IPS DF 19.7 (cell line): ENCODE measurements around the gene CACNG1.

ENCODE experiments used
- DNase-seq: peaks from one replicate; pipeline ENCODE4 v3.0.0-alpha.2; 2013; ENCODE audit warnings: low read depth, low spot score

Gene CACNG1, protein sequence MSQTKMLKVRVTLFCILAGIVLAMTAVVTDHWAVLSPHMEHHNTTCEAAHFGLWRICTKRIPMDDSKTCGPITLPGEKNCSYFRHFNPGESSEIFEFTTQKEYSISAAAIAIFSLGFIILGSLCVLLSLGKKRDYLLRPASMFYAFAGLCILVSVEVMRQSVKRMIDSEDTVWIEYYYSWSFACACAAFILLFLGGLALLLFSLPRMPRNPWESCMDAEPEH

DNA sequence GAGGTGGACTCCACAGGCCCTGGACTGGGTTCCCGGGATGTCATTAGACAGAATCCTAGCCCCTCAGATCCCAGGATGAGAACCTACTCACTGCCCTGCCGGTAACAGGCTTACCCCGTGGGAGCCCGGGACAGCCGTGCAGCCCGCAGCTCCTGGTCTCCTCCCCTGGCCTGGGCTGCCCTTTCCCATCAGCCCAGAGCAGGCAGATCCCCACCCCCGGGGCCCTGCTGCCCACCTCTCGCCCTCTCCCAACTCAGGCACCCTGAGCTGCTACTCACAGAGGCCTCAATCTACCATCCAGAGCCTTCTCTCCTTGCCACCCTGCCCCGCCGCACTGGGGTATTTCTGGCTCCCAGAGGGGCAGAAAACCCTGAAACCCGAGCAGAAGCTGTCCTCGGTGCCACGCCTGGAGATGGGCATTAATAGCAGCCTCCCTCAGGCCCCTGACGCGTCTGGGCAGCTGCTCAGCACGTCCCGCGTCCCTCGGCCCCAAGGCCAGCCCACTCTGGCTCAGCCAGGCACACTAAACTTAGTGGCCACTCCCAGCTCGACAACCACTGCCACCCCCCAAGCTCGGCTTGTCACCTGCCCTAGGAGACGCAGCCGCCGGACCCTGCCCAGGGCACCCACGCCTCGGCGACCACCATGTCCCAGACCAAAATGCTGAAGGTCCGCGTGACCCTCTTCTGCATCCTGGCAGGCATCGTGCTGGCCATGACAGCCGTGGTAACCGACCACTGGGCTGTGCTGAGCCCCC is at the start of gene CACNG1:
Gene CACNG1 (plus strand): TSS at position 539 of the 757 bp plus-strand sequence. CDS start 107 bp downstream, at position 646.
- DNase-seq, result no peak

DNA sequence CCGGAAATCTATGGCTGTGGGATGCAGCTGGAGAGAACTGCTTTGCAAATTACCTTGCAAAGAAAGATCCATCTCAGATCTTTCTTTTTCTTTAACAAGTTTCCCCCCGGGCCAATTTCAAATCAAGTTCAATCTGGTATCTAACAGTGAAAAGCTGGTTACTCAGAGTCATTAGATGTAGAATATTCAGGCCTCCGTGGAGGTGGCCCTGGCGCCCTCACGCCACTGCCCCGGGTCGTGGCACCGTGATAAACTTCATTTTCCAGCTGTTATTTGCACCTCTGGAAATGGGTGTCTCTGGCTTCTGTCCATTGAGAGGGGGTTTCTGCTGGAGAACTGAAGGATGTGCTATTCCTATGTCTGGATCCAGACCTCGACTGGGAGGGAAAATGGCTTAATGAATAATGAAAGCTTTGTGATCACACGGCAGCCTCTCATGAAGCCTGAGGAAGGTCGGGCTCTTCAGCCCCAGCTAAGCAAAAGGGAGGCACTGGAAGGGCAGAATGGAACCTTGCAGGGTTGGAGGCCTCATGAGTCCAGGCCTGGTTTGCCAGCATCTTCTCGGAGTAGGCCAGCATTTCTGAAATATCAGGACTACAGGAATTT is 49.3 kb upstream of the CACNG1 start:
- DNase-seq, result no peak

DNA sequence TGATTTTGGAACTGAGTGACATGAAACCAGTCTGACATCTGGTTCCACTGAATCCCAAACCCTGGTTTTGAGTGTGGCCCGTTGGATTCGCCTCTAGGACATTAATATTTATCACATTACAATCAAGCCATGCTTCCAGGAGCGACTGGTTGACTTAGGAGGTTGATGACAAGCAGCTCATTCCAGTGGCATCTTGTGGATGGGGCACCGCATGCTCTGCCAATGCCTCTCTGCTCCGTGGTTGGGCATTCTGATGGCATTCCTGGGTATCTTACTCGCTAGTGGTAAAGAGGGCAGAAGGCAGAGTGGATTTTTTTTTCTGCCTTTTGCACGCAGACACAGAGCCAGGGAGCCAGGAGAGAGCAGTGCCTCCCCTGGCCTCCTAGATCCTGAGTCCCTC is 48.4 kb upstream of the CACNG1 start:
- DNase-seq, result no peak

DNA sequence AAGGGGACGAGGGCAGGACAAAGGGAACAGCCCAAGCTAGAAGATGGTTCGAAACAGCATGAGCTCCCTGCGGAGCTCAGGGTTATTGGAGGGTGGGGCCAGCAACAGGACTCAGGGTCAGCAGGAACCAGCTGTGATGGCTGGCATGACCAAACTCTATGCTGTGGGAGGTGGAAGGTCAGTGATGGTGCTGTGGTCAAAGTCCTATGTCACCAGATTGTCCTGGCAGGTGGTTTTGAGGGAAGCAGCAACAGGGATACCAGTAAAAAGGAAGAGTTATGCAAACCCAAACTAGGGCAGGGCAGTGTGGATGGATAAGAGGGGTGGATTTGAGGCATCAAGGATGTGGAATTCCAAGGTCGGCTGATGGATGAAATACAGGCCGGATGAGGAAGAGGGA is 47.4 kb upstream of the CACNG1 start:
- DNase-seq, result no peak

DNA sequence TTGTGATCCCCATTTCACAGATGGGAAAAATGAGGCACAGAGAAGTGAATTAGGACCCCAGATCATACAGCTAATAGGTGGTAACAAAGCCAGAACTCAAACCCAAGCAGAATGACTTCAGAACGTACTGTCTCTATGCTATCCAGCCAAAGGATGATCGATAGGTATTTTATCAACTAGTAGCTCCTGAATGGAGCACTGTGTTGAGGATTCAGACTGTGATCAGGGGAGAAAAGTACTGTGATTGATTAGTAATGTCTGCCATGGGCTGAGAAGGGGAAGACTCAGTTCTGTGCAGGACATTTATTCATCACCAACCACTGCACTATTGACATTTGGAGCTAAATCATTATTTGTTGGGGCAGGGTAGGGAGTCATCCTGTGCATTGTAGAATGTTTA is 41.1 kb upstream of the CACNG1 start:
- no peak for DNase-seq

DNA sequence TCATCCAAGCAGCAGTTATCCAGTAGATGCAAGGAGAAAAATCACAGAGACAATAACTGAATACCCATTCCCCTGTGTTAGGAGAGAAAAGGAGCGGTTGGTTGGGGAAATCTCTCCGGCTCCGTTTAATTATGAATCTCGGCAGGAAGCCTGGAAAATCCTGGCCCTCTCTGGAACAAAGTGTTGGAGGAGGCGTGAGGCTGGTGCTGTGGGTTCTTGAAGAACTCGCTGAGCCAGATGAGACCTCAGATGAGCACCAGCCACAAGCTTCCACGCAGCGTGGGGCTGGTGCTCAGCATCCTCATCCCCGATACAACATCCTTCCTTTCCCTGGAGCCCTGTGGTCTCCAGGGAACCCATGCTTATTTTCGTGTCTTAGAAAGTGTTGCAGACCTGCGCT is 40.2 kb upstream of the CACNG1 start:
- DNase-seq, result no peak

DNA sequence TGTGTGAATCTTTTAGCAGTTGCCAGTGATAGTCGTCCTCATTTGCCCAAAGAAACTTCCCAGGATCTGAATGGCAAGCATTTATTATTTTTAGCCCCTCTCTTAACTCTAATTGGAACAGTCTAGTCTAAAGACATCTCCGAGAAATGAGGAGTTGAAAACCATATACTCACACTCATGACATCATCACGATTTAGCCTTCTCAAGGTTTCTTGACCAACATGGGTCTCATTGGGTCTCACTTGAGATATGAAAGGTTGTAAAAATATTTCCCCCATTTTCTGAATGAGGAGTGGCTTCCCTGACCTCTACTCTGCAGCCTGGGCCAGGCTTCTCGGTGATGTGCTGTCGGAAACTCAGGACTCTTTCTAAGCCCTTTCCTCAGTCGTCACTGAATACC is 37.1 kb upstream of the CACNG1 start:
- no peak for DNase-seq

DNA sequence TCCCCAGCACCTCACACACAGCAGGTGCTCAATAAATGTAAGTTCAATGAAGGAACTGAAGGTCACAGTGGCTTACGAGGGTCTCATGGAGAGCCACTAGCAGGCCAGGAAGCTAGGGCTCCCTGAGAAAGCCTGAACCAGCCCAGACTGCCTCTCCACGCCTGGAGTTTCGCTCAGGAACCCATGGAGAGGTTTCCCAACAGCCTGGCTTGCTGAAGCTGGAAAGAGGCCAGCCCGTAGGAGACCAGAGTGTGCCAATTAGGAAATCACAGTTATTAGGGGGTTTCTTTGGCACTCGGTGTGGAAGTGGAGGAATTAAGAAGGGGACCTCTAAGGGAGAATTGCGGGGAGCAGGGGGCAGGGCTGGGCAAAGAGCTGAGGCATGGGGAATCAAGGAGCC is 36.3 kb upstream of the CACNG1 start:
- DNase-seq, result no peak

DNA sequence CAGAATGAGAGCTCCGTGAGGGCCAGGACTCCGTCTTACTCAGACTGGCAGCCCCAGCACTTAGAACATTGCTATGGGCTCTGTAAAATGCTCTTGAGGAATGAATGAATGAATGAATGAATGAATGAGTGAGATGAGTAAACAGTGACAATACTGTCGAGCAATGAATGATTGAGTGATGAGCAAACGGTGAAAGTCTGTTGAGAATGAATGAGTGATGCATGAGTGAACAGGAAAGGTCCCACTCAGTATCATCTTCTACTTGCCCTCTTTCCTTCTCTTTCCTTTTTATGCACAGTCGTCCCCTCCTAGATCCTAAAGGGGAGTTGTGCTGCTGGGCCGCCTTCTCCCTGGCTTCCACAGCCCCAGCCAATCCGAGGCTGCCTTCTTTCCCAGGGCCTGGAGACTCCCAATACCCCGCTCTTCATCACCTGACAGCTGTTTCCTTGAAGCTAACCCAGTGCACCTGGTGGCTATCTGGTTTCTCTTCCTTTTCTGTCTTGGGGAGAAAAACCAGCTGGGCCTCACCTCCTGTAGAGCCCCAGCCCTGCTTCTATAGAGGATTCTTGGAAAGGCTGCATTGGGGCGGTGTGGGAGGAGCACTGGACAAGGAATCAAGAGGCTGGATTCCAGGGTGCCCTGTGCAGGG is 32.7 kb upstream of the CACNG1 start:
- DNase-seq, result no peak

DNA sequence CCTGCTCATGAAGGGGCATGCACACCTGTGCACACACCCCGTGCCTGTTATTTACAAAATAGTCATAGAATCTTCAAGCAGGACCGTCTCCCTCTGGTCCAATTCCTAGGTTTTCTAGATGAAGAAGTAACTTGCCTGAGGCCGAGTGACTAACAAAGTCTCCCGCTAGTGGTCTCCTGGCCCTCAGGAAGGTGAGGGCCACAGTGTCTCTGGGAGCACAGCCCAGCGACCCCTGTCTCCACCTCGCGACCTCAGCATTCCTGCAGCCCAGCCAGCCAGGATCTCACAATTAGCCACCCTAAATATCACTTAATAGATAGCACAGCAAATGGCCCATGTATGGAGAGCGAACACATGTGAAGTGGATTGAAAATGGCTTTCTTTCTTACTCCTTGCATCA is 30.5 kb upstream of the CACNG1 start:
- no peak for DNase-seq

DNA sequence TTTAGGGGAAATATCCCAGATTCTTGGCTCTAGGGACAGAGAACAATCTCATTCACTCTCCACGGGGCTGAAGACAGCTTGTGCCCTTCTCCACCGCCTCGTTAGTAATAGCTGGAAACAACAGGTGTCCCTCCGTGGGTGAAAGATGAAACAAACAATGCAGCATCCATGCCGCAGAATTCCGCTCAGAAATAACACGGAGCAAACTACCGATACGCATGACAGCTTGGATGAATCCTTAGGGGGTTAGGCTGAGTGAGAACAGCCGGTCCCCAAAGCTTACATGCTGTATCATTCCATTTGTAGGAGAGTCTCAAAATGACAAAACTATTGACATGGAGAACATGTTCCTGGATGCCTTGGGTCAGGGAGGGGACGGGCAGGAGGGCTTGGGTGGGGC is 29.4 kb upstream of the CACNG1 start:
- no peak for DNase-seq

DNA sequence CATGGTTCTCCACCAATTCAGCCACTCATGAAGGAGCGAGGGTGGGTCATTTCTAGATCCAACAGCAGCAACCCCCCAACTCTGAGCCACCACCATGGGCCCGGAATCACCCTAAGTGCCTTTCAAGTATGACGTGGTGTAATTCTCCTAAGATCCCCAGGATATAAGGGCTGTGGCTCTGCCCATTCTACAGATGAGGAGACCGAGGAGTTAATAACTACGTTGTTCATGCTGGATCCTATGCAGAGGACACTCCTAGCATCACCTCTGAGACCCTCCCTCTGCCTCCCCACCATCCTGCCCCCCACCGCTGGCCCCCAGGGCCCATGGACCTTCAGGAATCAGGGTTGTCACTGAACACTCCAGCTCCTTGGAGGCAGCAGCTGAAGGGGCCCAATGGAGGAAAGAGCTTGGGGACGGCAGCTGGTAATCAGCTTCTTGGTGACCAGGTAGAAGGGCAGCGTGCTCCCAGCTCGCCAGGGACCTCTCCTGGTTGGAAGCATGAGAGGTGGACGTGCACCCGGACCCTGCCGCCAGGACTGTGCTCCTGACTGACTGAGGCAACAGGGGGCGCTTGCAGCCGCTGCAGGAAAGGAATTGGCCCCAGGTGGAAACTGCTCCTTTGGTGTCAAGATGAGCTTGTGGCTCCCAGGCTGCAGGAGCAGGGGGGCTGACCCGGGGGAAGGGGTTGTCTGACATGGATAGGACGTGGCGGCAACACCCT is 28.2 kb upstream of the CACNG1 start:
- peak; percentile 25 for DNase-seq

DNA sequence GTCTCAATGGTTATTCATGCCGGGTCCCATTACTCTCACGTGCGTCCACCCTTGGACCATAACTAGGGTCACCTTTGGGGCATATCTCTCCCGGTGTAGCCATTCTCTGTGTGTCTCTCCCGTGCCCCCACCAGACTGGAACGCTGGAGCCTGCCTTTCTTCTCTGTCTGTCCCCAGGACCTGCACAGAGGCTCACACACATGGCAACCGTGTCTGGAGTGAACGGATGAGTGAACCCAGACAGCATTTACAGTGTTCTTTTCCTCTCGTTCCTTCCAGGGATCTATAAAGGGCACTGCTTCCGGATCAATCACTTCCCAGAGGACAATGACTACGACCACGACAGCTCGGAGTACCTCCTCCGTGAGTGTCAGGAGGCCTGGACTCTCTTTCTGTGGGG is 26.4 kb upstream of the CACNG1 start:
- DNase-seq, result no peak

DNA sequence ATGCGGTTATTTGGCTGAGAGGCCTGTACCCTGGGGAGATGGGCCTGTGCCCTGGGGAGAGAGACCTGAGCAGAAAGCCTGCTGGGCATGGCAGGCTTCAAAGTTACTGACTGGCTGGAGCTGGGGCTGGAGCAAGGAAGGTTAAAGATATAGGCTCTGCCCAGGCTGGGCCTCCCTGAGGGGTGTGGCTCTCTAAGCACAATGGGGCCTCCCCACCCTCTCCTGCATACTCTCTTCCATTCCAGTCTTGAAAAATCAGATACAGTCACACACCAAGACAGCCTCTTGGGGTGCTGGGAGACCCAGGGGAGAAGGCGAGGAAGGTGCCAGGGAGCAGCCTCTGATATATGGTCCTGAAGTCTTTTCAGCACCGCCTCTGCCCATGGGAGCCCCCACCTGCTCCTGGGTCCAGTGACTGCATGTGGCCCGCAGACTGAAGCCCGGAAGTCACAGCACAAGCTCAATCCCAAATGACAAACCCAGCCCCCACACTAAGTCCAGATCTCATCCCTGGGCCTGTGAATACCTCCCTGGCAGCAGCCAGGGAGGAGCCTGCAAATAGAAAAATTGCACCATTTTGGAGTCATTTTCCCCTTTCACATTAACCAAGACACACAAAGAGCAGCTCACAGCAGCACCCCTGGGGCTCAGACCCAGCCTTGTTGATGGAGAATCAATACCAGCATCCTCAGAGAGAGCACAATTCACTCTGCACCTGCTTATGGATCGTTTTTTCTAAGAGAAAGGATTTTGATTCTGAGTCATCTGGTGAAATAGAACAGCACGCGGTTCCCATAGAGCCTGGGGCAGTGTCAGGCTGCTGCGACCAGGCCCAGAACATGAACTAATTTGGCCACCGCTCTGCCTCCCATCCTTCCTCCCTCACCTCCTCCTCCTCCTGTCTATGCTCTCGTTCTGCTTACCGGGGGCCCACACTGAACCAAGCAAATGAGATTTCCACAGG is 25.6 kb upstream of the CACNG1 start:
- no peak for DNase-seq

DNA sequence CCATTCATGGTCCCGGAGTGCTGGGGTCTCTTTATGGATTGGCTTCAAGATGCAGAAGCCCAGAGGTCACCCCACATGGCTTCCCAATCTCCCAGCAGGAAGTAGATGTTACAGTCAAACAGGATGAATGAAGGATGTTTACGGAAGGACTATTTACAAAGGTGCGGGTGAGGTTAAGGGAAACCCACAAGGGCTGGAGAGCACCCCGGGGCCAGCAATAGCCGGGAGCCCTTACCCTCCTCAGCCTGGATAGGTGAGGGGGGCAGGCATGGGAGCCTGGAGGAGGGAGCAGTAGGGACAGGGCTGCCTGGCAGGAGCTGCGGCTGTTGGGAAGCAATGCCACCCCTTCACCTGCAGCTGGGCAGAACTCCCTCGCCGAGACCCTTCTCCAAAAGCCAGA is 24.5 kb upstream of the CACNG1 start:
- no peak for DNase-seq

DNA sequence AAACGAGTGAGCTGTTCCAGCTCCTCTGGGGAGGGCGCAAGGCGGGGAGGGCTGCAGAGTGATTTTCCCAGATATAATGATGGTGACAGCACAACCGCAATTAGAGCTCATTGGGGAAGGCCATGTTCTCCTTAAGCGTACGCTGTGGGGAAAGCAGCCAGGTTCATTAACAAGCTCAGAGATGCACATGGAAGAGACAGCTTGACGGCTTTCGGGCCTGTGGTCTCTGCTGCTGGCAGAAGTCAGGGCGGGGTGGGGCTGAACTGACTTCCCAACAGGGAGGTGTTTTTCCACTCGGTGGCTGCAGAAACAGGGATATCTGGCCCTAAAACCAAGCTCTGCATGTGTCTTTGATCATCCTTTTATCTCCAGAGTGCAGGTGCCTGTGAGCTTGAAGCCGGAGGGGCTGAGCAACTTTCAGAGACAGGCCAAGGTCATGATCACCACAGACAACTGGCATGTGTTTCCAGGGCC is 24.0 kb upstream of the CACNG1 start:
- no peak for DNase-seq

DNA sequence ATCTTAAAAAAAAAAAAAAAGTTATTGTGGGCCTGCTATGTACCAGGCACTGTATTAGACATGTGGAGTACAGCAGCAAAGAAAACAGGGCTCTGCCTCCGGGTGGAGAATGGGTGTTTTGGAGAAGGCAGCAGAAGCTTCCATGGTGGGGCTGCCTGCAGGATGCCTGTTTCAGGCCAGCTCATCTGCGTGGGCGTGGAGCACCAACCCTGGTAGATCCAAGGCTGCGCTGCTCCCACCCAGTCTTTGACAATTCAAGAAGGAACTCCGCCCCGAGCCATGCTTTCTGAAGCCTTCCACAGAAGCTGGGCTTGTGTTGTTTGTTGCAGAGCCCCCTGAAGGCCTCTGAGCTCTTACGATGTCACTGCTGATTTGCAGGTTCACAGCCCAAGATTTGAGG is 23.2 kb upstream of the CACNG1 start:
- DNase-seq, result no peak

DNA sequence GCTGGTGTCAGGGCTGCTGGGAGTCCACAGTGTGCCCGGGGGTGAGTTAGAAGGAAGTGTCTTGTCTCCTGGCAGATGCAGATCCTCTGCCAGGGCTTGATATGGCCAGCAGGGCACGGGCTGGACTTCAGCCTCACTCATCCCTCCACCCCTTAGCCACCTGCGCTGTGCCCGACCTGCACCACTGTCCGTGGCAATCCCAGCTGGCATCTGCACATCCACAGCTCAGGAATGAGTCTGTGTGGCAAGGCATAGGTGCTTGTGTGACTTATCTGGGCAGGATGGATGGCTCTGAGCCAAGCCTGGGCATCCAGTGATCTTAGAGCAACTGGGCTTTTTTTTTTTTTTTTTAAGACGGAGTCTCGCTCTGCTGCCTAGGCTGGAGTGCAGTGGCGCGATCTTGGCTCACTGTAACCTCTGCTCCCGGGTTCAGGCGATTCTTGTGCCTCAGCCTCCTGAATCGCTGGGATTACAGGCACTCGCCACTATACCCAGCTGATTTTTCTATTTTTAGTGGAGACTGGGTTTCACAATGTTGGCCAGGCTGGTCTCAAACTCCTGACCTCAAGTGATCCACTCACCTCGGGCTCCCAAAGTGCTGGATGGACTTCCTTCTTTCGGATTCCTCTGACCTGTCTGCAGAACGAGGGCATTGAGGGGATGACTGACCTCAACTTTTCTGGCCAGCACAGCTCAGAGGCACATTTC is 22.5 kb upstream of the CACNG1 start:
- no peak for DNase-seq

DNA sequence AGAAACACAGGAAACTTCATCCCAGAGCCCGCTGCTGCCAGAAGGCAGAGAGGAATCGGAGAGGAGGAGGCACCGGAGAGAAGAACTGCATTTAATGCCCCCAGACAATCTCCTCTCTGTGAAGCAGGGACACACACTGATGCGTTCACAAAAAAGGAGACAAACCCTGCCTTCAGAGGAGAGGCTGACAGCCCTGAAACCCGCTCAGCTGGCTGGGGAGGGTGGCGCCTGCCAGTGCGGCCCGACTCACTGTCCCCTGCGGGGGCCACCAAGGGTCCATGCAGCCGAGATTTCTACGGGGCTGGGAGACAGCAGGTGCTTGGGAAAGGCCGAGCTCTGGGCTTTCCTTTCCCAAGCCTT is 21.9 kb upstream of the CACNG1 start:
- no peak for DNase-seq

DNA sequence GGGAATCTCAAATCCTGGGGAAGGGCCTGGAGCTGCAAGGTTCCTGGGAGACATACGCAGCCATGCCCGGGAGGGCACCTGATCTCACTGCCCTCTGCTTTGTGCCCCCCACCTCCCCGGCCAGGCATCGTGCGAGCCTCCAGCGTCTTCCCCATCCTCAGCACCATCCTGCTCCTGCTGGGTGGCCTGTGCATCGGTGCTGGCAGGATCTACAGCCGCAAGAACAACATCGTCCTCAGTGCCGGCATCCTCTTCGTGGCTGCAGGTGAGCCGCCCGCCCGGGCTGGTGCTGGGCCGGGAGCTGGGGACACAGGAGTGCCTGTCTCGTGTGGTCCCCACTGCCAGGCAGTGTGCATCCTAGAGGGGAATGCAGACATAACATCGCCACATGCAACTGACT is 19.6 kb upstream of the CACNG1 start:
- no peak for DNase-seq
